GM21529 (cell line): Measurements from ENCODE around the gene PRKAA2.
A peak's percentile ranks its signal among the peaks of the same experiment; 100 is the strongest.

Source experiments
- ATAC-seq: cut with Tn5 transposase; IDR thresholded peaks from one replicate; pipeline ENCODE4 v1.9.1; 2021; ENCODE audit not compliant: unreplicated experiment

PRKAA2 gene

GRCh38 chr1:56654126-56654923, 9.2 kb downstream of the PRKAA2 start:
- ATAC-seq: no peak

GRCh38 chr1:56655991-56656613, 11.0 kb downstream of the PRKAA2 start:
- ATAC-seq: no peak

GRCh38 chr1:56658254-56658653, 13.1 kb downstream of the PRKAA2 start:
- no peak for ATAC-seq

GRCh38 chr1:56660293-56660692, 15.2 kb downstream of the PRKAA2 start:
- ATAC-seq: no peak

- ATAC-seq: no peak
Measured at GRCh38 chr1:56663846-56664245, 18.7 kb downstream of the PRKAA2 start.

- ATAC-seq: no peak
Measured at GRCh38 chr1:56665384-56665783, 20.3 kb downstream of the PRKAA2 start.

- no peak for ATAC-seq
Measured at GRCh38 chr1:56666112-56666608, 21.0 kb downstream of the PRKAA2 start.

GRCh38 chr1:56670350-56670749, 25.2 kb downstream of the PRKAA2 start:
- no peak for ATAC-seq

GRCh38 chr1:56671085-56671484, 26.0 kb downstream of the PRKAA2 start:
- no peak for ATAC-seq

- ATAC-seq: no peak
Measured at GRCh38 chr1:56671542-56671941, 26.4 kb downstream of the PRKAA2 start.

- no peak for ATAC-seq
Measured at GRCh38 chr1:56672579-56672978, 27.5 kb downstream of the PRKAA2 start.

GRCh38 chr1:56675763-56676162, 30.6 kb downstream of the PRKAA2 start:
- no peak for ATAC-seq

- no peak for ATAC-seq
Measured at GRCh38 chr1:56676571-56677035, 31.5 kb downstream of the PRKAA2 start.

GRCh38 chr1:56683569-56683968, 38.5 kb downstream of the PRKAA2 start:
- ATAC-seq: no peak

- ATAC-seq: no peak
Measured at GRCh38 chr1:56686169-56686568, 41.1 kb downstream of the PRKAA2 start.

GRCh38 chr1:56688522-56689026, 43.5 kb downstream of the PRKAA2 start:
- peak; percentile 81 for ATAC-seq

- ATAC-seq: no peak
Measured at GRCh38 chr1:56696663-56697062, 51.5 kb downstream of the PRKAA2 start.

- ATAC-seq: no peak
Measured at GRCh38 chr1:56703747-56704146, 58.6 kb downstream of the PRKAA2 start.

GRCh38 chr1:56707379-56707778, 62.3 kb downstream of the PRKAA2 start:
- no peak for ATAC-seq

GRCh38 chr1:56709269-56709880, 64.3 kb downstream of the PRKAA2 start:
- peak; percentile 61 for ATAC-seq

- no peak for ATAC-seq
Measured at GRCh38 chr1:56709995-56710394, 64.9 kb downstream of the PRKAA2 start.

GRCh38 chr1:56710646-56711045, 65.5 kb downstream of the PRKAA2 start:
- ATAC-seq: no peak
